Measurements from ENCODE around the gene ZGPAT.

ZGPAT gene

DNA sequence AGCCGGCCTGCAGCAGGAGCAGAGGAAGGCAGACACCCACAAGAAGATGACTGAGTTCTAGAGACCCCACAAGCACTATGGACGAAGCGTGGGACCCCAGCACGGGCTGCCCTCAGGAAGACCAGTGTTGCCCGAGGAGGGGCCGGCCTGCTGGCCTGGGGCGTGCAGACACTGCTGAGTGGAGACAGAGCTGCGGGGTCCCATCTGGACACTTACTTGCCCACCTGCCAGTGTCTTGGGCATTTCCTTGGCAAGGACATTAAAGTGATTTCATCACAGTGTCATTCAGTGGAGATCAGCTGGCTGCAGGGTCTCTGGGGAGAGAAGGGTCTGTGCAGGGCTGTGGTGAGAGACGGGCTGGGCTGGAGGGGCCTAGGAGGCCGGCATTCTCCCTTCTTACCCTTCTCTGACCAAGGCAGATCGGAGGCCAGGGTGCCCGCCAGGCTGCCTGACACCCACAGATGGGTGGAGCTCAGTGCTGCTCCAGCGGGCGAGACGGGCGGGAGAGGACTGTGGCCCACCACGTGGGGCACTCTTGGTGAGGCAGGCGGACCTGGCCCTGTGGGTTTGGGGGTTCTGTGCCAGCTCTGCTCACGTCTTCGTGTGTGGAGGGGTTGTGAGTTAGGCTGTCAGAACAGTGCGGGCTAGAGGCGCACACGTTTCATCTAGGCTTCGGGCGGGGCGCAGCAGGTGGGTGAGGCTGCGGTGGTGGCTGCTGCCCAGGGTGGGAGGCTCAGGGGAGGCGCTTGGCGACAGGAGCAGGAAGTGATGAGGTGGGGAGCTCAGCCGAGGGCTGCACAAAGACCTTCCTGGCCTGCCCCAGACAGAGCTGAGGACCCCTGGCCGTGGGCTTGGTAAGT, 28.2 kb downstream of the ZGPAT start, which contains the start of gene LIME1:
LIME1 (plus strand) TSS at position 806 of the 860 bp plus-strand sequence. CDS start 886 bp downstream, outside the sequence.
- Histone ChIP-seq H3K36me3 (ENCODE audit: insufficient read depth, insufficient read length, low read length) (peaks cover 66% of the 10 kb centered on the region), H3K27me3 (ENCODE audit: insufficient read depth, insufficient read length) (no peaks in the 10 kb centered on the region), H3K4me1 (ENCODE audit: insufficient read depth, insufficient read length) (peaks cover 12% of the 10 kb centered on the region), H3K4me3 (ENCODE audit: insufficient read length, low read depth) (no peak within 1 kb of the TSS), H3K9me3 (ENCODE audit: insufficient read depth, low read length) (no peaks in the 10 kb centered on the region), H3K9ac (ENCODE audit: insufficient read length, low read depth) (no peak within 1 kb of the TSS)
- no peak for TF ChIP-seq SUZ12 (IDR thresholded peaks at IDR 0.05; ENCODE audit: extremely low read depth, insufficient read depth, insufficient read length)
- no peak for TF ChIP-seq YY1 (IDR thresholded peaks at IDR 0.05; ENCODE audit: insufficient read depth, insufficient read length)
- no peak for TF ChIP-seq ZNF274 (IDR thresholded peaks at IDR 0.05; ENCODE audit: low read depth, low read length)
- DNase-seq (ENCODE audit: low read depth, low spot score): no peak

GRCh38 chr20:63736893-63737694, 29.3 kb downstream of the ZGPAT start:
- H3K36me3 ChIP-seq (ENCODE audit: insufficient read depth, insufficient read length, low read length): peaks cover 68% of the 10 kb centered on the region
- H3K4me3 ChIP-seq (ENCODE audit: insufficient read length, low read depth): no peak overlapping the region
- H3K4me1 ChIP-seq (ENCODE audit: insufficient read depth, insufficient read length): peaks cover 21% of the 10 kb centered on the region
- H3K9me3 ChIP-seq (ENCODE audit: insufficient read depth, low read length): no peaks in the 10 kb centered on the region
- H3K9ac ChIP-seq (ENCODE audit: insufficient read length, low read depth): no peak overlapping the region
- no peak for DNase-seq (ENCODE audit: low read depth, low spot score)
- TF ChIP-seq YY1 (IDR thresholded peaks at IDR 0.05; ENCODE audit: insufficient read depth, insufficient read length) (no peak), ZNF274 (IDR thresholded peaks at IDR 0.05; ENCODE audit: low read depth, low read length) (no peak), SUZ12 (IDR thresholded peaks at IDR 0.05; ENCODE audit: extremely low read depth, insufficient read depth, insufficient read length) (no peak)
- no peaks in the 10 kb centered on the region for H3K27me3 ChIP-seq (ENCODE audit: insufficient read depth, insufficient read length)

- Histone ChIP-seq H3K36me3 (ENCODE audit: insufficient read depth, insufficient read length, low read length) (peaks cover 70% of the 10 kb centered on the region), H3K27me3 (ENCODE audit: insufficient read depth, insufficient read length) (no peaks in the 10 kb centered on the region), H3K4me3 (ENCODE audit: insufficient read length, low read depth) (no peak overlapping the region), H3K9me3 (ENCODE audit: insufficient read depth, low read length) (no peaks in the 10 kb centered on the region), H3K9ac (ENCODE audit: insufficient read length, low read depth) (no peak overlapping the region), H3K4me1 (ENCODE audit: insufficient read depth, insufficient read length) (peaks cover 24% of the 10 kb centered on the region)
- no peak for TF ChIP-seq YY1 (IDR thresholded peaks at IDR 0.05; ENCODE audit: insufficient read depth, insufficient read length)
- TF ChIP-seq SUZ12 (IDR thresholded peaks at IDR 0.05; ENCODE audit: extremely low read depth, insufficient read depth, insufficient read length): no peak
- no peak for TF ChIP-seq ZNF274 (IDR thresholded peaks at IDR 0.05; ENCODE audit: low read depth, low read length)
- DNase-seq (ENCODE audit: low read depth, low spot score): no peak
Observed at GRCh38 chr20:63737695-63737944, 29.8 kb downstream of the ZGPAT start.

- no peak for DNase-seq (ENCODE audit: low read depth, low spot score)
- H3K9ac ChIP-seq (ENCODE audit: insufficient read length, low read depth): peak overlapping the region; percentile 72
Observed at GRCh38 chr20:63737945-63738686, 30.3 kb downstream of the ZGPAT start.

DNA sequence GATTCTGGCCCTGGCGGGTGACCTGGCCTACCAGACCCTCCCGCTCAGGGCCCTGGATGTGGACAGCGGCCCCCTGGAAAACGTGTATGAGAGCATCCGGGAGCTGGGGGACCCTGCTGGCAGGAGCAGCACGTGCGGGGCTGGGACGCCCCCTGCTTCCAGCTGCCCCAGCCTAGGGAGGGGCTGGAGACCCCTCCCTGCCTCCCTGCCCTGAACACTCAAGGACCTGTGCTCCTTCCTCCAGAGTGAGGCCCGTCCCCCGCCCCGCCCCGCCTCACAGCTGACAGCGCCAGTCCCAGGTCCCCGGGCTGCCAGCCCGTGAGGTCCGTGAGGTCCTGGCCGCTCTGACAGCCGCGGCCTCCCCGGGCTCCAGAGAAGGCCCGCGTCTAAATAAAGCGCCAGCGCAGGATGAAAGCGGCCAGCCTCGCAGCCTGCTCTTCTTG, 30.9 kb downstream of the ZGPAT start:
- TF ChIP-seq YY1 (IDR thresholded peaks at IDR 0.05; ENCODE audit: insufficient read depth, insufficient read length) (no peak), SUZ12 (IDR thresholded peaks at IDR 0.05; ENCODE audit: extremely low read depth, insufficient read depth, insufficient read length) (no peak), ZNF274 (IDR thresholded peaks at IDR 0.05; ENCODE audit: low read depth, low read length) (no peak)
- Histone ChIP-seq H3K9me3 (ENCODE audit: insufficient read depth, low read length) (no peaks in the 10 kb centered on the region), H3K36me3 (ENCODE audit: insufficient read depth, insufficient read length, low read length) (peaks cover 71% of the 10 kb centered on the region), H3K9ac (ENCODE audit: insufficient read length, low read depth) (peak overlapping the region; percentile 72), H3K27me3 (ENCODE audit: insufficient read depth, insufficient read length) (no peaks in the 10 kb centered on the region), H3K4me3 (ENCODE audit: insufficient read length, low read depth) (no peak overlapping the region), H3K4me1 (ENCODE audit: insufficient read depth, insufficient read length) (peaks cover 31% of the 10 kb centered on the region)
- DNase-seq (ENCODE audit: low read depth, low spot score): no peak

More at GRCh38 chr20:63737945-63738686, 30.3 kb downstream of the ZGPAT start:
- no peak for TF ChIP-seq YY1 (IDR thresholded peaks at IDR 0.05; ENCODE audit: insufficient read depth, insufficient read length)
- no peak for TF ChIP-seq SUZ12 (IDR thresholded peaks at IDR 0.05; ENCODE audit: extremely low read depth, insufficient read depth, insufficient read length)
- no peak for TF ChIP-seq ZNF274 (IDR thresholded peaks at IDR 0.05; ENCODE audit: low read depth, low read length)
- no peak overlapping the region for H3K4me3 ChIP-seq (ENCODE audit: insufficient read length, low read depth)
- H3K27me3 ChIP-seq (ENCODE audit: insufficient read depth, insufficient read length): no peaks in the 10 kb centered on the region
- H3K9me3 ChIP-seq (ENCODE audit: insufficient read depth, low read length): no peaks in the 10 kb centered on the region
- peaks cover 26% of the 10 kb centered on the region for H3K4me1 ChIP-seq (ENCODE audit: insufficient read depth, insufficient read length)
- peaks cover 71% of the 10 kb centered on the region for H3K36me3 ChIP-seq (ENCODE audit: insufficient read depth, insufficient read length, low read length)

- Histone ChIP-seq H3K36me3 (ENCODE audit: insufficient read depth, insufficient read length, low read length) (peaks cover 70% of the 10 kb centered on the region), H3K9me3 (ENCODE audit: insufficient read depth, low read length) (no peaks in the 10 kb centered on the region), H3K4me3 (ENCODE audit: insufficient read length, low read depth) (peak within 1 kb of the TSS; percentile 75), H3K9ac (ENCODE audit: insufficient read length, low read depth) (peak within 1 kb of the TSS; percentile 97), H3K27me3 (ENCODE audit: insufficient read depth, insufficient read length) (no peaks in the 10 kb centered on the region), H3K4me1 (ENCODE audit: insufficient read depth, insufficient read length) (peaks cover 31% of the 10 kb centered on the region)
- no peak for TF ChIP-seq YY1 (IDR thresholded peaks at IDR 0.05; ENCODE audit: insufficient read depth, insufficient read length)
- no peak for DNase-seq (ENCODE audit: low read depth, low spot score)
Observed at GRCh38 chr20:63739130-63740069, 31.6 kb downstream of the ZGPAT start, which contains the start of gene SLC2A4RG. TSS of gene SLC2A4RG (plus strand) at chr20:63739776. CDS start at chr20:63739913, 137 bp downstream.
